Epidermal melanocyte (primary cell): ENCODE measurements around the gene MASP2.
"Not testable (repeated sequence)": the region's sequence is repeated elsewhere in the genome, so short reads cannot be mapped to it uniquely, and the experiment has no call there.

ENCODE experiments used
- DNase-seq: peaks from one replicate; pipeline ENCODE4 v3.0.0; 2011; ENCODE audit warnings: low spot score; ENCODE audit not compliant: insufficient read length

The MASP2 gene

GRCh38 chr1:11046625-11047365, at the start of gene MASP2:
Gene MASP2, minus strand, starts transcription at chr1:11047239. Its CDS starts 32 bp downstream, at chr1:11047207.
- no peak for DNase-seq

DNA sequence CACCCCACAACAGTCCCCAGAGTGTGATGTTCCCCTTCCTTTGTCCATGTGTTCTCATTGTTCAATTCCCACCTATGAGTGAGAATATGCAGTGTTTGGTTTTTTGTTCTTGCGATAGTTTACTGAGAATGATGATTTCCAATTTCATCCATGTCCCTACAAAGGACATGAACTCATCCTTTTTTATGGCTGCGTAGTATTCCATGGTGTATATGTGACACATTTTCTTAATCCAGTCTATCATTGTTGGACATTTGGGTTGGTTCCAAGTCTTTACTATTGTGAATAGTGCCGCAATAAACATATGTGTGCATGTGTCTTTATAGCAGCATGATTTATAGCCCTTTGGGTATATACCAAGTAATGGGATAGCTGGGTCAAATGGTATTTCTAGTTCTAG, 36.7 kb upstream of the MASP2 start:
- not testable (repeated sequence) for DNase-seq

- DNase-seq: no peak
Measured at GRCh38 chr1:11080931-11081330, 33.9 kb upstream of the MASP2 start.

DNA sequence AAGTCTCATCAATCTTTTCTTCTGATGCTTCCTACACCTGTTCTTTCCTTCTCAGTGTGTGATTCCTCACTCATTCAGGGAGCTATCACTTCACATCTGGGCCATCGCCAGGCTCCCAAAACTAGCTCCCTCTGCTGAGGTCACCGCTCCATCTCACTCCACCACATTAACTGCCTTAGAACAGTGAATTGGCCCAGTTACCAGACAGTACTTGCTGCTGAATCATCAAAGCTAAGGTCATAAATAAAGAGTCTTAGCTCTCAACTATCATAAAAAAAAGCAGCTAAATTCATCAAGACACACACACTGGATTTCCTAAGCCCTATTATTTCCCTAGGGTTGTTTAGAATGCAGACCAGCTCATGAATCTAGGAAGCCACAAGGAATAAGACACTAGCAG, 31.6 kb upstream of the MASP2 start:
- DNase-seq: no peak

GRCh38 chr1:11073398-11073797, 26.4 kb upstream of the MASP2 start:
- DNase-seq: not testable (repeated sequence)

DNA sequence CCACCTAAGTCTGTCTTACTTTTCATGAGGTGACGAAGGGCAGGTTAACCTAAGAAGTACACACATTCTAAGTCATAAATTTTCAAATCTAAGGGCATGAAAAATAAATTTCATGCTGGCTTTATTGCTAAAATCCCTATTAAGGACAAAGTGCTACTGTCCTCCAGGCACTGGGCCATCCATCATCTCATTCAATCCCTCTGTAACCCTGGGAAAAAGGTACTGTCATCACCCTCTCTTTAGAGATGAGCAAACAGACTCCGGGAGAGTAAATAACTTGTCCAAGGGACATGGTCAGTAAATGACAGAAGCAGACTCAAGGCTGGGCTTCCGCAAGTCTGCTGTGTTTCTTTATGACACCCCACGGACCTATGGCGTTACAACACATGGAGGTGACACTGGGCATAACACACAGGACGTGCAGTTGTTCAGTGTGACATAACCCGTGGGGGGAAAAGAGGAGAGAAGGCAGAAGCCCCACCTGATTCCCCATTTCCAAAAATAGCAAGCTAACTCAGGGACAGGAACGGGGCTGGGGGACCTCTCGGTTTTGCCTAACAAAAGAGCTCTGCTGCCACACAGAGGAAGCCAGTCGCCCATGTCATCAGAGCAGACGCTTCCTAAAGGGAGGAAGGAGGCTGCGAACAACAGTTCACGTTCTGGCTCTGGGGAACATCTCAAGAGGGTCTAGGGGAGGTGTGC, 25.3 kb upstream of the MASP2 start:
- no peak for DNase-seq

DNA sequence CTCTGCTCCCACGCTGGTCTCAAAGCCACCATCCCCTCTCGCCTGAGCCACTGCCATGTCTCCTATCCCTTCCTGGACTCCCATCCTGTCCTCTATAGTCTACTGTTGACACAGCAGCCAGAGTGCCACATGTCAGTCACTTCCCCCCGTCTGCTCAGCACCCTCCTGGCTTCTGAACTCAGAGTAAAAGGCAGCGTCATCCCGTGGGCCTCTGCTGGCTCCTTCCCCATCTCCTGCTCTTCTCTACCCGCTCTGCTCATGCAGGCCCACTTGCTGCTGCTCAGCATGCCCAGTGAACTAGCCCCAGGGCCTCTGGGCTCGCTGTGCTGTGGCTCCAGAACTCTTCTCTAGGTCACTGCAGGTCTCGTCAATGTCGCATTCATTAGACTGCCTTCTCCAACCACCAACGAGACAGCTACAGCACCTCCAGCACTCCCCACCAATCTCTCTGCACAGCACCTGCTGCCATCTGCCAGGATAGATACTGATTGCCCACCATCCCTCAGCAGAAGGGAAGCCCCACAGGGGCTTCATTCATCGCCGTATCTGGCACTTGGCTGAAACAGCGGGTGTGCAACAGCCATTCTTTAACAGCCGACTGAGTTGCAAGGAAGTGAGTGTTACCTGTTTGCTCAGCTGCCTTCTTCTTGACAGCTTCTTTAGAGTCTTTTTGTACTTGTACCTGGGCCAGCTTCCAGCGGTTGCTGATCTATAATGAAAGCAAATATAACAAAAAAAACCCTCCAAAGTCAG, 24.6 kb upstream of the MASP2 start:
- no peak for DNase-seq

GRCh38 chr1:11070876-11071275, 23.8 kb upstream of the MASP2 start:
- no peak for DNase-seq

DNA sequence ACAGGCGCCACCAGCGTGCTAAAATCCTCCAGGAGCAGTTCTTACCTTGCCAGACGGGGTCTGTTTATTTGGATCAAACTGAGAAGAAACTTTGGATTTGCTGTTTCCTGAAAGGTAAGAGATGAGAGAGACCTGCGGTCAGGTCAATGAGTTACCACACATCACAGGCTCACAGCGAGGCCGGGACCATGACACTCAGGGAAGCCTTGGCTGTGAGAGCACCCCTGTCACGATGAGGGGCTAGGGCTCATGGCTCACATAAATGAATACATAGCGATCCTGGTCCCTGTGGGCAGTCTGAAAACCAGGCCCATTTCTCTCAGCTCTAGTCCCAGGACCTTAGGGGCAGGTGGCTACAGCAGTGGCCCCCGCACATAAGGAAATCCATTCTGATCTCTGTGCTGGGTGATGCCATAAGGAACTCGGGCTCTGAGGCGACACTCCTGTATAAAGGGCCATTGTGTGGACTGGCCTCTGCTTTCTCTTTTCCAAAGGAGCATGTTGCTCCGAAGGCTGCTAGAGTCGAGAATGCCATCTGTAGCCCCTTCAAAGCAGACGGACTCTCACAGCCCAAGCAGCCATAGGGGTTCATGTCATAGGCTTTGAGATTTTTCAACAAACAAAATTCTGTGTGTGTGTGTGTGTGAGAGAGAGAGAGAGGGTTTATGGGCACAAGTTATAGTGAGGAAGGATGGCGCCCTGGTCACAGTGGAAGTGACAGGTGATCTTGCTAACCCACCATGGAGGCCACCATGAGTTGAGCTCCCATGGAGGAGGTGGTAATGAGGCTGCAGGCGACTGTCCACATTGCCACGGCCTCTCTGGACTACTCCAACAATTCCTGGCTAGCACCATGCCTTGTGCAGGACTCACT, 21.8 kb upstream of the MASP2 start:
- no peak for DNase-seq

- no peak for DNase-seq
Measured at GRCh38 chr1:11067716-11068599, 20.9 kb upstream of the MASP2 start.

DNA sequence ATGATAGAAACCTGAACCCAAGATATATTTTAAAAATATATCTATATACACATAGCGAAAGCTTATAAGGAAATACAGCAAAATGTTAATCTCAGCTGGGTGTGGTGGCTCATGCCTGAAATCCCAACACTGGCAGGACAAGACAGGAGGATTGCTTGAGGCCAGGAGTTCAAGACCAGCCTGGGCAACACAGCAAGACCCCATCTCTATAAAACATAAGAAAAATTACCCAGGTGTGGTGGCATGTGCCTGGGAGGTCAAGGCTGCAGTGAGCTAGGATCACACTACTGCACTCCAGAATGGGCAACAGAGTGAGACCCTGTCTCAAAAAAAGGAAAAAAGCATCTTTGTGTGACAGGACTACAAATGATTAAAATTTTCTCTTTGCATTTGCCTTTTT, 18.8 kb upstream of the MASP2 start:
- no peak for DNase-seq

DNA sequence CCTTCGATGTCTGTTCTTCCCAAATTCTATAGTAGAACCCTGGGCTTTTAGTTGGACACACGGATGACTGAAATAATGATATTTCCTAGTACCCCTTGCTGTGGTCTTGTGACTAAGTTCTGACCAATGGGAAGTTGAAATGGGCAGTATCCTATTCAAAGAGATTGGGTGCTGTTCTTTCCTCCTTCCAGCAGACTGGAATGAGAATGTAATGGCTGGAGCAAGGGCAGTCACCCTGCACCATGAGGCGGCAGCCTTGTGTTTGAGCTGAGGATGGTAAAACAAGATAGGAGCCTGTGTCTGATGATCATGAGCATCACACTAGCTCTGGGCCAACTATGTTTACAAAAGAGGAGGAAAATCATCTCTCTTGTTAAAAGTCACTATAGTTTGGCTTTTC, 17.9 kb upstream of the MASP2 start:
- DNase-seq: no peak

DNA sequence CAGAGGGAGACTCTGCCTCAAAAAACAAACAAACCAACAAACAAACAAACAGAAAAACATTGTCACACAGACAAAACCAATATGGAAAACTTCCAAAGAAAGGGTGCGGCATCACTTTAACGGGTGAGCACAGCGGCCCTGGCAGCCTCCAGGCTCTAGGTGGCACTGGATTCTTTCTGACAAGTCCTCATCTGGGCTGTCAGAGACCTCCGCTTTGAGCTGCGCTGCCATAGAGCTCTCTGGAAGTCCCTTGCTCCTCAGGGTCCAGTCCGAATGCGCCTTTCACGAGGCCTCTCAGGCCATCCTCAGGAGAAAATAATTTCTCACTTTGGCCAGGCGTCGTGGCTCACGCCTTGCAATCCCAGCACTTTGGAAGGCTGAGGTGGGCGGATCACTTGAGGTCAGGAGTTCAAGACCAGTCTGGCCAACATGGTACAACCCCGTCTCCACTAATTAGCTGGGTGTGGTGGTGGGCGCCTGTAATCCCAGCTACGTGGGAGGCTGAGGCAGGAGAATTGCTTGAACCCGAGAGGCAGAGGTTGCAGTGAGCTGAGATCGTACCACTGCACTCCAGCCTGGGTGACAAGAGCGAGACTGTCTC, 17.0 kb upstream of the MASP2 start:
- not testable (repeated sequence) for DNase-seq

GRCh38 chr1:11062965-11063401, 15.9 kb upstream of the MASP2 start:
- DNase-seq: peak; percentile 86

DNA sequence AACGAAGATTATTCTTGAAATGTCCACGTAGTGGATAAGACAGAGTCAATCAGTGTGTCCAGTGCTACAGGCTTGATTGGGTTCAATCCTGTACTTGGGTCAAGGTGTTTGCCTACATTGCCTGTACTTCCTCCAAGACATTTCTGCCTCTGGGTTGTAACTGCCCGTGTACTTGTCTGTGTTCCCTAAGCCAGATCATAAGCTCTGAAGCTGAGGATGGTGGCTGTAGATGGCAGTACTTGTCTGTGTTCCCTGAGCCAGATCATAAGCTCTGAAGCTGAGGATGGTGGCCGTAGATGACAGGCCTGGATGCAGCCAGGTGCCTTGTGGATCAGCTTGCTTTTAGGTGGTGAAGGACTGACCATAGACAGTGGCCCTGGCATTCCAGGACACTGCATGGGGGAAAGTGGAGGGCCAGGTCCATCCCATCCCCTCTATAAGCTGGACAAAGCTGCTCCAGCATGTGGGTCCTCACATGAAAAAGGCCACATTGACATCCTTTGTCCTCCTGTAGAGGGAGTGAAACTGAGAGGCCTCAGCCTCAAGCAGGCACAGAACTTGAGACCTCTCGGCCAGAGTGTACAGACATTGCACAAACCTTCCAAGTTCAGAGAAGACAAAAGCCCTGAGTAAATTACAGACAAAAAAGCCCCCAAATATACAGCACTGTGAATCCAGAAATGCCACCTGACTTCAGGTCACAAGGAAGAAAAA, 14.8 kb upstream of the MASP2 start:
- no peak for DNase-seq

DNA sequence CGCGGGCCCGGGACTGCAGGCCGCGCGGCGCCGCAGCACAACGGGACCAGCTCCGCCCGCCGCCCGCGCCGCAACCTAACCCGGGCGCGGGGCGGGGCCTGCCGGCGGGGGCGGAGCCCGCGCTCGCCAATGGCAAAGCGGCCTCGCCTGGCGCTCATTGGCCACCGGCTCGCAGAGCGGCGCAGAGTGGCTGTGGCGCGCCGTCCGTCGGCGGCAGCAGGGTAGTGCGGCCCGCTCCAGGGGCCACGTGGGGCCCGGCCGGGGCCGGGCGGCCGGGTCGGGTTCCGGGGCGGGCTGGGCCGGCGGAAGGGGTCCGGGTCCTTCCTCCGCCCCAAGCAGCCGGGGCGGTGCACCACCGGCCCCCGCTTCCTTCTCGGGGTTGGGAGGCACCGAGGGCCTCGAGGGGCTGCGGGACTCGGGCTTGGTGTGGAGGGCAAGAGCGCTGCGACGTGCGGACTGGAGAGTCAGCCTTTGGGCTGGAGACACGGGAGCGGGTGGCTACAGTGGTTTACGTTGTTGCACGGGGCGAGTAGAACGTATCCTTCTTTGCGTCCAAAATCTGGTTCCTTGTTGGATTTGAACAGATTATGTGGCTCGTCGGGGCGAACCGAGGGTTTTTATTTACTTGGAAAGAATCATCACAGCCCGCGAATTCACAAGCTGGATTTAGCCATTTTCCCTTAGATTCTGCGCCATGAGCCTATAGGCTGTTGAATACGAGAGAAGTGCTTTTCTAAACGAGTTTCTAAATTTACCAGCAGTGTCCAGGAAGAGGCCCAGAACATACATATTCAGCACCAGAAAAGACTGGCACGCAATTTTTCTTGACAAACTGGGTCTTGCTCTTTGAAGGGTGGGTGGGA, 13.2 kb upstream of the MASP2 start, which contains the start of gene SRM:
SRM (minus strand) TSS at position 51 of the 863 bp plus-strand sequence. CDS start 75 bp downstream, outside the sequence.
- DNase-seq: peak; percentile 99

DNA sequence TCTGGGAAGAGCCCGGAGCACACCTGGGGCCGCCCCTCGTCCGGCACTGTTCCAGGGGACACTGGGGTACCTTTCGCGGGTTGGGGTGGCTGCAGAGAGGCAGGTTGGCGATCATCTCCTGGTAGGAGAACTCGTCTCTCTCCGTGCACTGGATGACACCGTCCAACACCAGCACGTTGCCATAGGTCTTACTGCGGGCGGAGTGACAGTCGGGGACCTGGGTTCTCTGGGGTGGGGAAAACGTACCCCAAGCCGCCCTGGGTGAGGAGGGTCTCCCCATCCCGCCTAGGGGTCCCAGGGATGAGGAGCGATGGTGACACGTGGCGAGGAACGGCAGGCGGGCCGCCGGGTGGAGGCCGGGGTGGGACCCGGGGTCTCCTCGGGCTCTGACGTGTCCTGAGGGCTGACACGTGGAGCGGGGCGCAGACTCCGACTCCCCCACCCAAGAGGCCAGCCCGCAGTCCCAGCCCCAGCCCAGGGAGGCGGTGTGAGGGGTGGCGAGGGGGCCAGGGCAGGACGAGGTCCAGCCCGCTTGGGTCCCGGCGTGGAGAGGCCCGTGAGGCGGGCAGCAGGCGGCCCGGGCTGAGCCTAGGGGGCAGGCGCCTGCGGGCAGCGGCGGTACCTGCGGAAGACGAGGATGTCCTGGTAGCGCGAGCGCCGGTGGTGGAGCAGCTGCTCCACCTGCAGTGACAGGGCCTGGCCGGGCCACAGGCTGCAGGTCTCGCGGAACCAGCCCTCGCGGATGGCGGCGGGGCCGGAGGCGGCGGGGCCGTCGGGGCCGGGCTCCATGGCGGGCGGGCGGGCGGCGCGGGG, 12.3 kb upstream of the MASP2 start:
- DNase-seq: no peak
